Iris pigment epithelial cell (primary cell): ENCODE data around the gene GALNT4.

Experiments
- DNase-seq: peaks from one replicate; pipeline ENCODE4 v3.0.0-alpha.2; 2011; ENCODE audit warnings: low read depth

The GALNT4 gene

DNA sequence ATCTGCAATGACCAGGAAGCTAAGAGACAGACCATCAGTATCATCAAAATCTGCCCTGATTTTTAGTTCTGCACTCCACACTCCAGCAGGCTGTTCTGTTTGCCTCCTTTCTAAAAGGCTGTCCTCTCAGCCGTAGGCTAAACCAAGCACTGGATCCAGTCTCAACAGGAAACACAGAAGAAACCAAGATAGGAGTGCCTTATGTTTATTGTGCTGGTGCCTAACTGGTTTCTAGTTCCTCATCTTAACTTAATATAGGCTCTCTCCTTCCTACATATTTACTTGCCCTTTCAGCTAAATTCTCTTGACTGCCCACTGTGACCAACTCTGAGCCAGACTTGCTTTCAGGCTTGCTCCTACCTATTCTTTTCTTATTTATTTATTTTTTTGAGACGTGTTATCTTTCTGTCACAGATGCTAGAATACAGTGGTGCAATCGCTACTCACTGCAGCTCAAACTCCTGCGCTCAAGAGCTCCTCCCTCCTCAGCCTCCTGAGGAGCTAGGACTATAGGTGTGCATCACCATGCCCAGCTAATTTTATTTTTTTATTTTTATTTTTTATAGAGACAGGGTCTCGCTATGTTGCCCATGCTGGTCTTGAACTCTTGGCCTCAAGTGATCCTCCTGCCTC lies 30.8 kb downstream of the GALNT4 start:
- DNase-seq: no peak

DNA sequence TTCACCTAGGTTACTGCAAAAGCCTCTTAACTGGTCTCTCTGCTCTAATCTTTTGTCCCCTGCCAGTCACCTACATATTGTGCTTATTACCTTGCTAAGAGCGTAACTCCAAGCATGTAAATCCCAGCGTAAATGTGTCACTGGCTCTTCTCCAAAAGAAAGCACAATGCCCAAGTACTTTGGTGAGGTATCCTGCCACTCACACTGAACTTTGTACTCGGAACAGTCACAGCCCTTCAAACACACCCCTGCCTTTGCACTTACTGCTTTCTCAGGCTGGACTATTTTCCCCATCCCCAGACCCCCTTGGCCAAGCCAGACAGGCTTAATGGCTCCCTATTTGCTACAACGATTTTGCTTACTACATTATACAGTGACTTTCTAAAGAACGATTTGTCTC lies 31.7 kb downstream of the GALNT4 start:
- no peak for DNase-seq

DNA sequence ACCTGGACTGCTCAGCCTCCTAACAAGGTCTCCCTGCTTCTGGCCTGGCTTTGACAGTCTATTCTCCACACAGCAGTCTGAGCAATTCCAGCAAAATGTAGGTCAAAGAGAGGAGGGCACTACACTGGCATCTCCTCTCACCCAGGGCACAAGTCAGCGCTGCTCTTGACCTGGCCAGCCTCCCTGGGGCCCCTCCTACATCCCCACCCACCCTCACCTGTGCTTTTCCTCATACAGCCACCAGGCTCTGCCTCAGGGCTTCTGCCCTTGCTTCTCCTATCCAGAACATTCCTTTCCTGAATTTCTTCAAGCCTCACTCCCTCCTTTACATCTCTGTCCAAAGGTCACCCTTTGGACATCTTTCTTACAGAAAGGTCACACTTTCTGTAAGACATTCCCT lies 33.7 kb downstream of the GALNT4 start:
- DNase-seq: no peak

DNA sequence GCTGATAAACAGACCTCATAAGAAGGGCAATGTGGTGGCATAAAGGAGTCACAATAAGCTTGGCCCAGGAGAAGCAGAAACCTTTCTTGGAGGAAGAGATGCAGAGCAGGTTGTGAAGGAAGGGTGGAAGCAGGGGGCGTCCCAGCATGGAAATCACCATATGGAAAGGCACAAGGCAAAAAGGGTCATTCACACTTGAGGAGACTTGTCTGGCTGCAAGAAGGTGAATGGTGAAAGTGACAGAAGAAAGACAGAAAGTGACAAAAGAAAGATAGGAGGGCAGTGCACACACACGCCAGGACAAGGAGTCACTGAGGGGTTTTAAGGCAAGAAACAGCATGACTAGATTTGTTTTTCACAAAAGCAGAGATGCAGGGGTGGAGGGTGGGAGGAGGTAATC lies 38.3 kb downstream of the GALNT4 start:
- DNase-seq: no peak

DNA sequence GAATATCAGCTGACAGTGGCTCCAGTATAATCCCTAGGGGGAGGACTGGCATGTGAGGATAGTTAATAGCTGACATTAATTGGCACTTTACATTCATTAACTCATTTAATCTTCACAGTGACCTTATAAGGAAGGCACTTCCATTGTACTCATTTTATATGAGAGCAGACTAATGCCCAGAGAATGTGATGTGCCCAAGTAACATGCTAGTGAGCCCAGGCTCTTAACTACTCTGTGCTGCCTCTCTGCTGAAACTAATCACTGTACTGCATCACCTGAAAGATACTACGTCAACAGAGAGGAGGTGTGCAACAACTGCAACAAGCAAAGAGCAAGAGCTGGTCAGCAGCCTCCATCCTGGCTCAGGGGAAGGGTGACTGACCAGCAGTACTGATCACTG lies 40.1 kb downstream of the GALNT4 start:
- DNase-seq: no peak

DNA sequence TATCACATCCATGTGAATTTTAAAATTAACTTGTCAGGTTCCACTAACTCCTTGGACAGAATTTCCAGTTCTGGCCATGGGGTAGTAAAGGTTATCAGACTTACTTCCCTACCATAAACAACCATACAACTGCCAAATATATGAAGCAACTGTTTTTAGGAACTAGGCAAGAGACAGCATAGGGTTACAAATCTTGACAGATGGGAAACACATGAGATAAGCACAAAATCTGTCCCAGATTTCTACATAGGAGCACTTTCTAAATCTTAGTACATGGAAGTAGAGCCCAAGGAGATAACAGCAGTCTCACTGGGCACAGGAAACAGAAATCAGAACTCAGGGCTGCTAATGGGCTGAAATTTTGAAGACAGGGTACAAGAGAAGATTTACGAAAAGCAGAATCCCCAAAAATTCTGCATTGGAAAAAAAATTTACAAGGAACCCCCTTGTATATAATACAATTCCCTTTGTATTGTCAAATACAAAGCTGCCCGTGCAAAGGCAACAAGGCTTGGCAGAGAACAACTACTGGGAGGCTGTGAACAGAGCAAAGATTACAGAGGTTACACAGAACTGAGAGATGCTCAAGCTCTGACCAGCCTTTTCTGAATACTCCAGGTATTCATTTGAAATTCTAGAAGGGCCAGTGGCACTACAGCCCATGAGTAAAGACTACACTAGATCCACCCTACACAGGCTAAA lies 43.2 kb downstream of the GALNT4 start:
- peak; percentile 25 for DNase-seq

DNA sequence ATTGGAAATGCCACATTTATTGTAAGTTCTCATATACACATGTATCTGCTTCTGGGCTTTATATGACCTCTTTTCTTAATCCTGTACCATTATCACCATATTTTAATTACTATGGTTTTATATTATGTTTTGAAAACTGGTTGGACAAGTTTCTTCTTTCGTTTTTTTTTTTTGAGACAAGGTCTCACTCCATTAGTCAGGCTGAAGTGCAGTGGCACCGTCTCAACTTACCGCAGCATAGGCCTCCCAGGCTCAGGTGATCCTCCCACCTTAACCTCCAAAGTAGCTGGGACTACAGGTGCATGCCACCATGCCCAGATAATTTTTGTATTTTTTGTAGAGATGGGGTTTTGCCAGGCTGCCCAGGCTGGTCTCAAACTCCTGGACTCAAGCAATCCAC lies 44.6 kb downstream of the GALNT4 start:
- DNase-seq: no peak

DNA sequence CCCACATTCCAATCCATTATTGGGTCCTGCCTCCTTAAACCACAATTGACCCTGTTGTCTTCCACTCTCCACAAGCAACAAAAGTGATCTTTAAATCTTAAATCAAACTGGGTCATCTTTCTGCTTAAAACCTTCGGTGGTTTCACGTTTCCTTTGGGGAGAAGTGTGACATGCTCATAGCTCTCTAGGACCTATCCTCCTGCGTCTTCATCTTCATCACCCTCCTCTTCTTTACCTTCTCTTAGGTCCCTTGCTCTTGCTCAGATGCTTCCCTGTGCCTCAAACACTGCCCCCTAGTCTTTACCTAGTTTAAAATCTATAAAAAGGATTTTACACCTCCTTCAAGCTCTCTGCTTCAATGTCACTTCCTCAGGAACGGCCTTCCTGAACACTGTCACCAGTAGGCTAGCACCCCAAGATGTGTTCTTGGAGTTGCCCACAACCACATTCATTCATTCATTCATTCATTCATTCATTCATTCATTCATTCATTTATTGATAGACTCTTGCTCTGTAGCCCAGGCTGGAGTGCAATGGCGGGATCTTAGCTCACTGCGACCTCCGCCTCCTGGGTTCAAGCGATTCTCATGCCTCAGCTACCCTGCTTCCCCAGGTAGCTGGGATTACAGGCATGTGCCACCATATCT lies 46.8 kb downstream of the GALNT4 start:
- no peak for DNase-seq

DNA sequence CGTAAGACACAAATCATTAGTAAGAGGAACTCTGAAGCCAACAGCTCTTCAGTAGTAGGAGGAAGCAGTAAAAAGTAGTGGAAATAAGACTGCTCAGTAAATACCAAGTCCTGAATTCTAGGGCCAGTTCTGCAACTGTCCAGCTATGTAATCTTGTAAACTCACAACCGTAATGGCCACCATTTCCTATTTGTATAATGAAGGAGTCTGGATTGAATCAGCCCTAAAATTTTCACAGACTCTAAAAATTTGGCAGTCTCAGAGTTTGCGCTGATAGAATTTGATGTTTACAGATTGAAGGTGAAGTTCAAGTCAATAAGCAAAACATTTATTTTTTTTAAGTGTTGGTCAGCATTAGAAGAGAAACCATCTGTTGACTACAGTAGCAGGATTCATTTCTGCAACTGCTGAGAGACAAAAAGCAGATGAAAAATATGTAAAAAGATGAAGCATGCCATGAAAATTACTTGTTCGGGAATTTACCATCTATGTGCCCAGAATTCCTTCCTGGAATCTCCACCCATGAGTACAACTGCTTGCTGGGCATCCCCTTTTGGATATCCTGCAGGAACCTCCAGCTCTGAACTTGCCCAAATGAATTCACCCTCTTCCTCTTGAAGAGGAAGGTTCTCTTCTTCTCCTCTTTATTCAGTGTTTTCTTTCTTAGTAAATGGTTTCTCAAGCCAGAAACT lies 47.5 kb downstream of the GALNT4 start:
- DNase-seq: no peak

DNA sequence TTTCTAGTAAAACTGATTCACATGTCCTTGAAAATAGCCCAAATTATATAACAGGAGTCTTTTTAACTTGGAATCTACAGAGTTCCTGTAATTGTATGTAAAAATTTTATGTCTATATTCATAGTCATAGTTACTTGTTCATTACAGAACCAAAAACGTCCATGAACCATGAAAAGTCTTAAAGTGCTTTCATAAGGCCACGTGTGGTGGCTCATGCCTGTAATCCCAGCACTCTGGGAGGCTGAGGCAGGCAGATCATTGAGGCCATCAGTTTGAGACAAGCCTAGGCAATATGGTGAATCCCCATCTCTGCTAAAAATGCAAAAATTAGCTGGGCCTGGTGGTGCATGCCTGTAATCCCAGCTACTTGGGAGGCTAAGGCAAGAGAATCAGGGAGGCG lies 48.4 kb downstream of the GALNT4 start:
- no peak for DNase-seq

DNA sequence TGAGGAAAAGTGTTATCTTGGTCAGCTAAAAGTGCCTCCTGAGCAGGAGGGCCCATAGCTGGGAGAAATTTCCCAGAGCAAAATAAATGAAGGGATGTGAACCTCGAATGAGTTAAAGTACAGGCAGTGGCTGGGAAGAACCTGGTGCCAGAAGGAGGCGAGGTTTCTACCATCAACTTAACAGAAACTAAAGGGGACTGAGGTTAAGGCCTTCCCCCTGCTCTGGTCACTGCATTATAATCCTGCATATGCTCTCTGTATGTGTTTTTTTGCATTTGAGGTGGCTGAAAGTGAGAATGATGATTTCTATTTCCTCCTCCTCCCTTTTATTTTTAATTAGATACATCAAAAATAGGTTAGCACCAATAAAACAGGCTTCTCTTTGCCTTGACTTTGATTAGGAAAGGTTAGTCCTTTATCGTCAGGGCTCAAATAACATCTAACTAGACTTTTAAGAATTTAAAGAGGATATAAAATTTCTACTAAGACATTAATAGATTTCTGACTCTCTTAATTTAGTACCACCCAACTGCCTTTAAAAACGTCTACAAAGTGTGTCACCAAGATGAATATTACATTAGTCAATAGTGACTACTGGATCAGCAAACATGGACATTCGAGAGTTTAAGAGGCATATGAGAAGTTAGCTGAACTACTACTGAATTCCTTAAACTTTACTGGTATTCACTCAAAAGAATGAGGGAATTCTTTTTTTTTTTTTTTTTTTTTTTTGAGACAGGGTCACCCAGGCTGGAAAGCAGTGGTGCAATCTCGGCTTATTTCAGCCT lies 49.2 kb downstream of the GALNT4 start:
- DNase-seq: no peak

DNA sequence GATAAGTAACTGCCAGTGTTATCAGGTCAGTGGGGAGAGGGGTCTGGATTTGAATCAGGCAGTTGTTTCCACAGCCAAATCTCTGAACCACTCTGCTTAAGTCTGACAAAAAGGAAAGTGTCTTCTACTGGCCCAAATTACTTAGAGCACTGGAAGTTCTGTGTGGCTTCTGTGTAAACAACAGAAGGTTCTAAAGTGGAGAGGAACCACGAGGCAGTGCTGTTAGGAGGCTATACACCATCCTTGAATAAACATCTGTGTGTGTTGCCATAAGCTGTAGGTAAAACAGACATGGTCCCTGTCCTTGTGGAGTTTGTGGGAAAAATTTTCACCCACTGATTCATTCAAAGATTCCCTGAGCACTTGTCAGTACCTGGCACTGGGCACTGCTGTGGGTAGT lies 50.0 kb downstream of the GALNT4 start:
- DNase-seq: no peak
